Measurements from ENCODE around the gene ELAVL3. TPM values are rescaled to one million over a fixed set of nuclear protein-coding genes. Genes with fewer than 3 reads are reported as not detected.

Gene ELAVL3
- total RNA-seq, 1 donor from 2014 or later = 0.66 TPM

GRCh38 chr19:11505032-11505503 lies 24.2 kb upstream of the ELAVL3 start:
- intact Hi-C loops (cut with micrococcal nuclease) = no loop called here
- peak overlapping the region; percentile 83 for H3K4me3 ChIP-seq
- H3K27me3 ChIP-seq (ENCODE audit: low read depth) = no peaks in the 10 kb centered on the region
- peak; percentile 98 for DNase-seq
- TF ChIP-seq CTCF (IDR thresholded peaks at IDR 0.05; ENCODE audit: borderline replicate concordance) = no peak
- peaks cover 3% of the 10 kb centered on the region for H3K36me3 ChIP-seq
- H3K4me1 ChIP-seq = peaks cover 17% of the 10 kb centered on the region
- H3K9me3 ChIP-seq (replicated peaks) = no peaks in the 10 kb centered on the region
- H3K27ac ChIP-seq (replicated peaks) = peak overlapping the region; percentile 96

DNA sequence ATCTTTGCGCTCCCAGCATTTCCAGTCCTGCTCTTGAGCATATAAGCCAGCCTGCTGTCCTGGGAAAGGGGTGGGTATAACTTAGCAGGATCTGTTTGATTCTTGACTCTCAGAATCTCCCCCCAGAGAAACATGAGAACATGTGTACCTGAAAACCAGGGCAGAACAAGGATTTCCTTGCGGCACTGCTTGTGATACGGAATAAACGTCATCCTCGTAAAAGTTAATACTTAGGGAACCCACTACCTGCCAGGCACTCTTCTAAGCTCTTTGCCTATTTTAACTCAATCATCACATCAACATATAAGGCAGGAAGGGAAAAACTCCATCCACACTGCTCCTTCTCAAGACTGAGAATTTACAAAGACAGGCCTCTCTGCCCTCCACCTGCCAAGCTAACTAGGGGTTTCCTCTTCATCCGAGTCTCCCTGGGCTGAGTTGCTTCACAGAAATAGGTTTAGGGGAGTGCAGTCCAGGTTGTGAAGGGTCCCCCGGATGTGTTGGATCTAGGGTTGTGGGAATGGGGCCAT lies 23.7 kb upstream of the ELAVL3 start:
- Histone ChIP-seq H3K36me3 (no peaks in the 10 kb centered on the region), H3K4me3 (peak overlapping the region; percentile 83)
- intact Hi-C loops (cut with micrococcal nuclease) = no loop called here

GRCh38 chr19:11499890-11500420 lies 19.1 kb upstream of the ELAVL3 start:
- Histone ChIP-seq H3K4me1 (peaks cover 6% of the 10 kb centered on the region), H3K27me3 (ENCODE audit: low read depth) (no peaks in the 10 kb centered on the region), H3K4me3 (no peak overlapping the region), H3K9me3 (replicated peaks) (no peaks in the 10 kb centered on the region), H3K27ac (replicated peaks) (no peak overlapping the region), H3K36me3 (peaks cover 23% of the 10 kb centered on the region)
- intact Hi-C loops (cut with micrococcal nuclease) = no loop called here
- no peak for DNase-seq
- no peak for TF ChIP-seq CTCF (IDR thresholded peaks at IDR 0.05; ENCODE audit: borderline replicate concordance)

More for the DNA sequence above, 23.7 kb upstream of the ELAVL3 start:
- Histone ChIP-seq H3K27ac (replicated peaks) (peak overlapping the region; percentile 96), H3K27me3 (ENCODE audit: low read depth) (no peaks in the 10 kb centered on the region), H3K4me1 (peaks cover 17% of the 10 kb centered on the region), H3K9me3 (replicated peaks) (no peaks in the 10 kb centered on the region)
- no peak for DNase-seq
- no peak for TF ChIP-seq CTCF (IDR thresholded peaks at IDR 0.05; ENCODE audit: borderline replicate concordance)

- no peak overlapping the region for H3K27ac ChIP-seq (replicated peaks)
- no peak for TF ChIP-seq CTCF (IDR thresholded peaks at IDR 0.05; ENCODE audit: borderline replicate concordance)
- H3K4me1 ChIP-seq = no peaks in the 10 kb centered on the region
- no peaks in the 10 kb centered on the region for H3K27me3 ChIP-seq (ENCODE audit: low read depth)
- DNase-seq = no peak
- intact Hi-C loops (cut with micrococcal nuclease) = no loop called here
- peaks cover 29% of the 10 kb centered on the region for H3K36me3 ChIP-seq
- H3K4me3 ChIP-seq = no peak overlapping the region
- no peaks in the 10 kb centered on the region for H3K9me3 ChIP-seq (replicated peaks)
These were observed 18.4 kb upstream of the ELAVL3 start for GRCh38 chr19:11499220-11499726.

DNA sequence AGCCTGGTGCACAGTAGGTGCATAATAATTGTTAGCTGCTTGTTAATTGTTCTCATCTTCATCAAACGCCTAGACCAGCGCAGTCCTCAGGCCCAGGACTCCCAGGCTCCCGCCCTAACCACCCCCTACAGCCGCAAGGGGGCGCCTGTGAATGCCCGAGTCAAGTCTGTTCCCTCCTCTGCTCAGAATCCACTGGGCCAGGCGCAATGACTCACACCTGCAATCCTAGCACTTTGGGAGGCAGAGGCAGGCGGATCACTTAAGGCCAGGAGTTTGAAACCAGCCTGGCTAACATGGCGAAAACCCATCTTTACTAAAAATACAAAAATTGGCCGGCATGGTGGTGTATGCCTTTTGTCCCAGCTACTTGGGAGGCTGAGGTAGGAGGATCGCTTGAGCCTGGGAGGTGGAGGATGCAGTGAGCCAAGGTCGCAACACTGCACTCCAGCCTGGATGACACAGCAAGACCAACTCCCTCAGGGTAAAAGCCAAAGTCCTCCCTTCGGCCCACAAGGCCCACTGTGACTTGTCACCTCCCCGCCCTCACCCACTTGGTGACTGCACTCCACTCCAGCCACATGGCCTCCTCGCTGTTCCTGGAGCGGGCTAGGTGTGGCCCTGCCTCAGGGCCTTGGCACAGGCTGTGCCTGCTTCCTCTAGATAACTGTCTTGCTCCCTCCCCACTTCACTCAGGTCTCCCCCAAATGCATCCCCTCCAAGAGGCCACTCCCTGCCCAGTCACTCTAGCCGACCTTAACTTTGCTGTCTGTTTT lies 15.7 kb upstream of the ELAVL3 start:
- TF ChIP-seq CTCF (IDR thresholded peaks at IDR 0.05; ENCODE audit: borderline replicate concordance) = peak; percentile 68
- no peak overlapping the region for H3K4me3 ChIP-seq
- peak; percentile 64 for DNase-seq
- intact Hi-C loops (cut with micrococcal nuclease) = no loop called here
- peaks cover 52% of the 10 kb centered on the region for H3K36me3 ChIP-seq
- H3K9me3 ChIP-seq (replicated peaks) = no peaks in the 10 kb centered on the region
- H3K4me1 ChIP-seq = no peaks in the 10 kb centered on the region
- H3K27me3 ChIP-seq (ENCODE audit: low read depth) = no peaks in the 10 kb centered on the region
- H3K27ac ChIP-seq (replicated peaks) = no peak overlapping the region
